A549 (cell line): ENCODE measurements around the gene KIAA1671. TPM values are rescaled to one million over a fixed set of nuclear protein-coding genes. Genes with fewer than 3 reads are reported as not detected.
"Not testable (repeated sequence)": the region's sequence is repeated elsewhere in the genome, so short reads cannot be mapped to it uniquely, and the experiment has no call there.

Experiments used
- ATAC-seq, 2 experiments: fragments of 200-7000 bp in 1 of 2; fragments of >200 bp in 1 of 2; cut with Nextera tagmentation in 1 of 2; cut with Tn5 transposase in 1 of 2; 3 replicates each; pipeline versions ENCODE4 v1.8.0 to v1.9.1; 2018 to 2020; ENCODE audit warnings: mild to moderate bottlenecking in 1 of 2, moderate library complexity in 1 of 2
- CTCF ChIA-PET: fragments of 300-600 bp; sonication (Branson Sonifier 250); formaldehyde crosslinking; extraction: SDS; loops from one replicate; lab custom pipeline; 2021; ENCODE audit warnings: antibody characterized with exemption, inconsistent platforms; lab: Yijun Ruan, JAX
- POLR2A ChIA-PET: fragments of 350-600 bp; formaldehyde crosslinking; extraction: SDS; loops from one replicate; lab custom pipeline; 2021; ENCODE audit warnings: antibody characterized with exemption, inconsistent platforms; lab: Yijun Ruan, JAX
- DNase-seq, 2 experiments: peaks; one replicate each; pipeline versions ENCODE4 v3.0.0 to v3.0.0-alpha.2; 2011 to 2016; ENCODE audit warnings: low read depth in 1 of 2, low spot score in 1 of 2
- FAIRE-seq: peaks from 2 replicates; lab custom pipeline; 2011; peaks lifted over from hg19 to GRCh38; lab: Jason Lieb, UNC
- H3K27ac ChIP-seq, 2 experiments: fragments of >200 bp; sonication (Bioruptor Twin); formaldehyde crosslinking; 3 replicates each; pipeline ENCODE4 v1.5.1; 2016 to 2017
- H3K4me1 ChIP-seq: fragments of >200 bp; sonication (Bioruptor Twin); formaldehyde crosslinking; 3 replicates; pipeline ENCODE4 v1.6.1; 2016
- H3K4me2 ChIP-seq: fragments of >200 bp; sonication (Bioruptor Twin); formaldehyde crosslinking; 3 replicates; pipeline ENCODE4 v1.6.1; 2016
- H3K4me3 ChIP-seq: fragments of >200 bp; sonication (Bioruptor Twin); formaldehyde crosslinking; 3 replicates; pipeline ENCODE4 v1.5.1; 2016
- H3K9me3 ChIP-seq: fragments of >200 bp; sonication (Bioruptor Twin); formaldehyde crosslinking; 3 replicates; pipeline ENCODE4 v1.6.1; 2016
- CBX8 ChIP-seq: fragments of 200-600 bp; sonication (generic); IDR thresholded peaks from 2 replicates; pipeline ENCODE4 v1.6.1; 2016
- E2F6 ChIP-seq: IDR thresholded peaks from 2 replicates; pipeline ENCODE4 v1.6.1; 2012; ENCODE audit warnings: low read depth, borderline replicate concordance
- EP300 ChIP-seq, 2 experiments: fragments of >200 bp; sonication (Bioruptor Twin); formaldehyde crosslinking; IDR thresholded peaks; 2 replicates in 1 of 2; 3 replicates in 1 of 2; pipeline ENCODE4 v1.6.1; 2016 to 2017
- FOSB ChIP-seq: fragments of 250-450 bp; sonication (Bioruptor Pico); IDR thresholded peaks from 2 replicates; pipeline ENCODE4 v1.5.0; 2020; ENCODE audit warnings: mild to moderate bottlenecking, moderate library complexity
- FOSL2 ChIP-seq, 2 experiments: fragments of 450-650 bp in 1 of 2; fragments of >200 bp in 1 of 2; sonication (Bioruptor Twin) in 1 of 2; formaldehyde crosslinking; IDR thresholded peaks; 2 replicates each; pipeline versions ENCODE4 v1.5.0 to v1.6.1; 2016 to 2020; ENCODE audit warnings: mild to moderate bottlenecking in 1 of 2, moderate library complexity in 1 of 2
- HEYL ChIP-seq: fragments of 250-450 bp; sonication (Bioruptor Pico); IDR thresholded peaks from 2 replicates; pipeline ENCODE4 v1.8.0; 2021; ENCODE audit warnings: mild to moderate bottlenecking, moderate library complexity
- HOXA7 ChIP-seq: fragments of 250-450 bp; sonication (Bioruptor Pico); IDR thresholded peaks from 2 replicates; pipeline ENCODE4 v1.5.0; 2020; ENCODE audit warnings: mild to moderate bottlenecking, moderate library complexity
- HOXB13 ChIP-seq: fragments of 250-450 bp; sonication (Bioruptor Pico); IDR thresholded peaks from 2 replicates; pipeline ENCODE4 v1.5.0; 2020; ENCODE audit warnings: low read depth, mild to moderate bottlenecking, moderate library complexity
- JUN ChIP-seq, 2 experiments: fragments of >200 bp; sonication (Bioruptor Twin); formaldehyde crosslinking; IDR thresholded peaks; 2 replicates in 1 of 2; 3 replicates in 1 of 2; pipeline ENCODE4 v1.6.1; 2016 to 2017
- JUNB ChIP-seq: fragments of >200 bp; sonication (Bioruptor Twin); formaldehyde crosslinking; IDR thresholded peaks from 2 replicates; pipeline ENCODE4 v1.6.1; 2016
- MAFK ChIP-seq: fragments of 450-650 bp; IDR thresholded peaks from 2 replicates; pipeline ENCODE4 v1.6.1; 2014; ENCODE audit not compliant: partially characterized antibody
- MAZ ChIP-seq: fragments of 150-350 bp; IDR thresholded peaks from 2 replicates; pipeline ENCODE4 v1.6.1; 2014; ENCODE audit warnings: antibody characterized with exemption, low read depth, low read length, borderline replicate concordance
- NR3C1 ChIP-seq: fragments of >200 bp; sonication (Bioruptor Twin); formaldehyde crosslinking; IDR thresholded peaks from 3 replicates; pipeline ENCODE4 v1.6.1; 2017
- PHF8 ChIP-seq: fragments of 200-600 bp; sonication (generic); IDR thresholded peaks from 2 replicates; pipeline ENCODE4 v1.6.1; 2016; ENCODE audit warnings: low read depth, mild to moderate bottlenecking, antibody characterized with exemption, moderate library complexity, borderline replicate concordance
- POLR2AphosphoS2 ChIP-seq: conservative IDR thresholded peaks from 2 replicates; pipeline ENCODE4 v1.6.1; 2012; ENCODE audit warnings: low read length, improper control_type of control experiment, inconsistent platforms
- RAD21 ChIP-seq, 2 experiments: fragments of >200 bp in 1 of 2; sonication (Bioruptor Twin) in 1 of 2; formaldehyde crosslinking in 1 of 2; IDR thresholded peaks in 1 of 2; conservative IDR thresholded peaks in 1 of 2; 2 replicates in 1 of 2; 3 replicates in 1 of 2; pipeline ENCODE4 v1.6.1; 2012 to 2018; ENCODE audit warnings: inconsistent platforms in 1 of 2
- RARB ChIP-seq: fragments of 250-450 bp; sonication (Bioruptor Pico); IDR thresholded peaks from 2 replicates; pipeline ENCODE4 v1.8.0; 2021; ENCODE audit warnings: mild to moderate bottlenecking, moderate library complexity
- TFCP2L1 ChIP-seq: fragments of 250-450 bp; sonication (Bioruptor Pico); IDR thresholded peaks from 2 replicates; pipeline ENCODE4 v1.5.0; 2021; ENCODE audit warnings: mild to moderate bottlenecking
- ZC3H11A ChIP-seq: fragments of 450-650 bp; IDR thresholded peaks from 2 replicates; pipeline ENCODE4 v1.6.1; 2014; ENCODE audit warnings: antibody characterized with exemption, mild to moderate bottlenecking
- ZFP36 ChIP-seq: fragments of 450-650 bp; IDR thresholded peaks from 2 replicates; pipeline ENCODE4 v1.6.1; 2014; ENCODE audit warnings: borderline replicate concordance; ENCODE audit not compliant: partially characterized antibody
- WGBS: methylation state at CpG from one replicate; pipeline ENCODE4 v1.1.6; 2017; ENCODE audit errors: missing lambda C conversion rate; 5-methylcytosine and 5-hydroxymethylcytosine counted together
- polyA plus RNA-seq, 4 experiments: library from polyadenylated mRNA; depleted of rRNA in 3 of 4; stranded (reverse); fragments of >200 nt; fragmentation: RNase III in 1 of 4; extraction: RNeasy Plus Mini Kit Qiagen cat#74134 plus additional on column Dnase treatment in 1 of 4; gene quantifications; 2 replicates in 3 of 4; 3 replicates in 1 of 4; pipeline ENCODE4 v1.2.3, GENCODE V29; 2011 to 2017
- TF ChIP-seq, protein P1 (sequence below): IDR thresholded peaks from 2 replicates; pipeline ENCODE4 v1.6.1; 2012

KIAA1671 gene
- polyA plus RNA-seq, 2 of the 4 experiments (the other 2 are of a cell fraction) = 5.3 to 7.9 TPM

- WGBS = 90% methylated on average over 3 of the region's 3 CpGs
- H3K4me2 ChIP-seq, H3K27ac ChIP-seq, POLR2A ChIA-PET, DNase-seq, FAIRE-seq, ATAC-seq, H3K4me3 ChIP-seq, H3K4me1 ChIP-seq, H3K9me3 ChIP-seq: not testable (repeated sequence)
- CTCF ChIA-PET = interaction anchor here (1.1 kb wide), 1 partner anchor 31 kb away, joined by 3 read pairs; no protein-coding TSS in a partner anchor
- TF ChIP-seq ZC3H11A = peak; percentile 54
Observed at GRCh38 chr22:24907101-24907500, 45.4 kb upstream of the KIAA1671 start.

GRCh38 chr22:24920029-24920428, 32.5 kb upstream of the KIAA1671 start:
- no peak for DNase-seq
- CTCF ChIA-PET = interaction anchor here (0.8 kb wide), 1 partner anchor 129 kb away, joined by 3 read pairs; no protein-coding TSS in a partner anchor
- WGBS = 79% methylated on average over 4 of the region's 4 CpGs
- FAIRE-seq = no peak
- Histone ChIP-seq H3K4me1 (no peaks in the 10 kb centered on the region), H3K4me2 (no peak overlapping the region), H3K4me3 (no peak overlapping the region)
- TF ChIP-seq MAFK (peak; percentile 69), FOSL2 (IDR thresholded peaks at IDR 0.05) (no peak), FOSL2 (CRISPR knock-in tag; IDR thresholded peaks at IDR 0.05) (no peak)
- TF ChIP-seq, all 56 proteins: peak for 1
- H3K9me3 ChIP-seq = no peaks in the 10 kb centered on the region
- H3K27ac ChIP-seq = no peak overlapping the region
- POLR2A ChIA-PET = no interaction called here
- no peak for ATAC-seq

DNA sequence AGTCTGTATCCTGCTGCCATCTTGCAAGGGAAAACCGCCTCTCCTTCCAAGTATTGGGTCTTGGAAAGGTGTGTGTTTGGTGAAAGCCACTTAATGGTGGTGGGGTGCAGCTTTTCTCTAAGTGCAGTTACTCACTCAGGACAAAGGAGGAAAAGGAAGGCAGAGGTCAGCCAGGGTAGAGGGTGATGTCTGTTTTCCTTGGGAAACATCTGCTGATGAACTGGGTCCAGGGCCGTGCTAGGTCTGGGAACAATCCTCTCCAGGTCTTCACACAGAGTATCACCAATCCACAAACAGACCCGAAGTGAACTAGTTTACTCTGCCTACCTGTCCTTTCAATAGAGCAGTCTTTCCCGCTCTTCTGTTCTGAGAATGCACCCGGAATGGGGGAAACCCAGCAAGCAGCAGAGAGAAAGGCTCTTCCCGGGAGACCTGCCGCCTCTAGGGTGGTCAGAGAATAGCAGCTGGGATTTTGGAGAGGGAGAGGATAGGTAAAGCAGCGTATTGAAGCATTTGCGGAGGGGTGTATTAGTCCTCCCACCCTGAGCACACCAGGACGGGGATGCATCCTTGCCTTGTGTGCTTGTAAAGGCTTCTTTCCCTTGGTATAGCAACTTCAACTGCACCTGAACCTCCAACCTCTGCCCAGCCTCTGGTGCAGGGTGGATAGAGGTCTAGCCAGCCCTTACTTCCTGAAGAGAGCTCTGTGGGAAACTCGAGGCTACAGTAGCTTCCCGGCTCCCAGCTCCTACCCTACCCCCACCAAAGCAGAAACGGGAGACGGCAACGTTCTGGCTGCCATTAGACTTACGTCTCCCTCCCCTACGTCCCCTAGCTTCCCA, 26.7 kb upstream of the KIAA1671 start:
- H3K9me3 ChIP-seq = no peaks in the 10 kb centered on the region
- DNase-seq (no peak), FAIRE-seq (no peak), ATAC-seq (no peak)
- no peak overlapping the region for H3K27ac ChIP-seq
- no peak overlapping the region for H3K4me2 ChIP-seq
- no peak overlapping the region for H3K4me3 ChIP-seq
- TF ChIP-seq FOSB (CRISPR knock-in tag) (no peak), EP300 (IDR thresholded peaks at IDR 0.05) (no peak)
- H3K4me1 ChIP-seq = no peaks in the 10 kb centered on the region
- POLR2A ChIA-PET = no interaction called here
- CTCF ChIA-PET = interaction anchor here (1.1 to 3.2 kb wide), 2 partner anchors 13 to 120 kb away, joined by 3 to 17 read pairs; partner anchors contain the start of gene SGSM1
- 78% methylated on average over 16 of the region's 17 CpGs for WGBS

DNA sequence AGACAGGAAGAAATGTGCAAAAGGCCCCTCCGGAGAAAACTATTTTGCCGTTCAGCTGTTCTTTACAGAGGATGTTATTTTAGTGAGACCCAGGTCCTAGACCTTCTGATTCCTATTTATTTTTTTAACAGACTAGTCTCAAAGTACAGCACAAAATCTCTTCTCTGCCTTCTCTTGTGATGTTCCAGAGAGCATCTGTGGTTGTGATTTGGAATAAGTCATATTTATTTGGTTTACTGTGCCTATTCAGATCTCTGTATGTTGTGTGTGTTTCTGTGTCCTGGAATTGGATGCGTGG, 26.1 kb upstream of the KIAA1671 start:
- H3K27ac ChIP-seq = no peak overlapping the region
- H3K4me3 ChIP-seq = no peak overlapping the region
- FAIRE-seq (no peak), DNase-seq (no peak), ATAC-seq (no peak)
- POLR2A ChIA-PET = no interaction called here
- 93% methylated on average over 3 of the region's 3 CpGs for WGBS
- TF ChIP-seq TFCP2L1 (CRISPR knock-in tag) = no peak
- TF ChIP-seq, protein P1, sequence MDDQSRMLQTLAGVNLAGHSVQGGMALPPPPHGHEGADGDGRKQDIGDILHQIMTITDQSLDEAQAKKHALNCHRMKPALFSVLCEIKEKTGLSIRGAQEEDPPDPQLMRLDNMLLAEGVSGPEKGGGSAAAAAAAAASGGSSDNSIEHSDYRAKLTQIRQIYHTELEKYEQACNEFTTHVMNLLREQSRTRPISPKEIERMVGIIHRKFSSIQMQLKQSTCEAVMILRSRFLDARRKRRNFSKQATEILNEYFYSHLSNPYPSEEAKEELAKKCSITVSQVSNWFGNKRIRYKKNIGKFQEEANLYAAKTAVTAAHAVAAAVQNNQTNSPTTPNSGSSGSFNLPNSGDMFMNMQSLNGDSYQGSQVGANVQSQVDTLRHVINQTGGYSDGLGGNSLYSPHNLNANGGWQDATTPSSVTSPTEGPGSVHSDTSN = no peak
- TF ChIP-seq HOXA7 = no peak
- TF ChIP-seq RAD21 (conservative IDR thresholded peaks at IDR 0.05 in 1 of 2, IDR thresholded peaks at IDR 0.05 in 1 of 2) = no peak
- TF ChIP-seq MAFK = no peak
- no peak for TF ChIP-seq POLR2AphosphoS2
- TF ChIP-seq FOSL2 (IDR thresholded peaks at IDR 0.05) = no peak
- no peak for TF ChIP-seq FOSL2 (CRISPR knock-in tag; IDR thresholded peaks at IDR 0.05)
- no peak for TF ChIP-seq RARB
- no peak for TF ChIP-seq ZFP36
- TF ChIP-seq MAZ = no peak
- no peak for TF ChIP-seq HOXB13 (CRISPR knock-in tag)
- no peak for TF ChIP-seq HEYL (CRISPR knock-in tag)
- TF ChIP-seq CBX8 = no peak
- no peak for TF ChIP-seq PHF8
- no peak for TF ChIP-seq JUNB
- TF ChIP-seq JUN (IDR thresholded peaks at IDR 0.05) = no peak
- no peak for TF ChIP-seq E2F6
- no peak for TF ChIP-seq NR3C1
- no peaks in the 10 kb centered on the region for H3K9me3 ChIP-seq
- no peak overlapping the region for H3K4me2 ChIP-seq
- no peaks in the 10 kb centered on the region for H3K4me1 ChIP-seq
- CTCF ChIA-PET = interaction anchor here (1.1 to 3.2 kb wide), 3 partner anchors 12 to 120 kb away, joined by 3 to 17 read pairs (median 3); partner anchors contain the start of gene SGSM1
